HCT116 (cell line): Measurements from ENCODE around the gene STX2. TPM values are rescaled to one million over a fixed set of nuclear protein-coding genes. Genes with fewer than 3 reads are reported as not detected.

ENCODE experiments used
- ATAC-seq: fragments of 200-7000 bp; cut with Tn5 transposase; 2 replicates; pipeline ENCODE4 v1.9.1; 2020; ENCODE audit warnings: mild to moderate bottlenecking, moderate library complexity
- BruUV-seq: library from RNA; stranded (reverse); fragments of 400-500 nt; replicated peaks from 2 replicates; lab custom pipeline; 2021; lab: Mats Ljungman, UMichigan
- CTCF ChIA-PET: fragments of 300-600 bp; sonication (Branson Sonifier 250); formaldehyde crosslinking; loops from one replicate; lab custom pipeline; 2021; ENCODE audit warnings: antibody characterized with exemption; lab: Charles Lee
- POLR2A ChIA-PET: fragments of 300-600, 350-600 bp; sonication (Branson Sonifier 250); formaldehyde crosslinking; loops from one replicate; lab custom pipeline; 2021; ENCODE audit warnings: antibody characterized with exemption; lab: Charles Lee
- RAD21 ChIA-PET, 2 experiments: fragments of 300-600 bp; sonication (Branson Sonifier 250); formaldehyde crosslinking; loops; one replicate each; lab custom pipeline; 2023; ENCODE audit warnings: low total read pairs in 2 of 2; ENCODE audit not compliant: uncharacterized antibody in 2 of 2, unreplicated experiment in 2 of 2, low non-redundant PET in 1 of 2; lab: Charles Lee
- DNase-seq: peaks from one replicate; pipeline ENCODE4 v3.0.0-alpha.2; 2010; ENCODE audit warnings: low read depth, low spot score
- H2AFZ ChIP-seq: fragments of 200-600 bp; shearing (Covaris generic), sonication (generic); 2 replicates; pipeline ENCODE4 v1.6.1; 2017; ENCODE audit warnings: low read depth, mixed run types, mixed read lengths, antibody characterized with exemption, low read length; ENCODE audit not compliant: poor library complexity, severe bottlenecking
- H3K27ac ChIP-seq: 2 replicates; pipeline ENCODE4 v1.5.1; 2012; ENCODE audit warnings: low read depth, low read length
- H3K27me3 ChIP-seq: fragments of 200-600 bp; sonication (generic); 2 replicates; pipeline ENCODE4 v1.6.1; 2016; ENCODE audit warnings: mixed run types, low read length, mixed read lengths; ENCODE audit not compliant: insufficient read depth
- H3K36me3 ChIP-seq, 2 experiments: fragments of 200-500 bp in 1 of 2; fragments of 200-600 bp in 1 of 2; sonication (Bioruptor generic) in 1 of 2; sonication (generic) in 1 of 2; 2 replicates each; pipeline versions ENCODE4 v1.5.1 to v1.6.1; 2014 to 2016; ENCODE audit warnings: low read length in 2 of 2, inconsistent platforms in 1 of 2, mixed read lengths in 1 of 2, mixed run types in 1 of 2; ENCODE audit not compliant: insufficient read depth in 2 of 2, control insufficient read depth in 1 of 2
- H3K4me1 ChIP-seq, 2 experiments: fragments of 200-600 bp in 1 of 2; sonication (generic) in 1 of 2; 2 replicates each; pipeline versions ENCODE4 v1.5.1 to v1.6.1; 2012 to 2017; ENCODE audit warnings: low read length in 2 of 2, inconsistent platforms in 1 of 2, mild to moderate bottlenecking in 1 of 2, mixed read lengths in 1 of 2, mixed run types in 1 of 2, moderate library complexity in 1 of 2; ENCODE audit not compliant: insufficient read depth in 2 of 2, control insufficient read depth in 1 of 2
- H3K4me2 ChIP-seq: fragments of 200-600 bp; sonication (generic); 2 replicates; pipeline ENCODE4 v1.6.1; 2017; ENCODE audit warnings: mixed run types, low read length, mixed read lengths
- H3K4me3 ChIP-seq, 2 experiments: fragments of 200-600 bp in 1 of 2; sonication (generic) in 1 of 2; replicated peaks in 1 of 2; 2 replicates each; pipeline ENCODE4 v1.5.1; 2011 to 2016; ENCODE audit warnings: low read length in 2 of 2, control low read depth in 1 of 2, low read depth in 1 of 2, mild to moderate bottlenecking in 1 of 2, mixed read lengths in 1 of 2, mixed run types in 1 of 2
- H3K79me2 ChIP-seq: fragments of 200-600 bp; sonication (generic); 2 replicates; pipeline ENCODE4 v1.6.1; 2017; ENCODE audit warnings: mild to moderate bottlenecking, mixed run types, low read length, moderate library complexity, mixed read lengths; ENCODE audit not compliant: insufficient read depth
- H3K9ac ChIP-seq: fragments of 200-600 bp; sonication (generic); 2 replicates; pipeline ENCODE4 v1.6.1; 2016; ENCODE audit warnings: low read length, mixed read lengths
- H3K9me2 ChIP-seq: fragments of 200-600 bp; sonication (generic), shearing (Covaris generic); 2 replicates; pipeline ENCODE4 v1.6.1; 2017; ENCODE audit warnings: mixed run types, mild to moderate bottlenecking, moderate library complexity; ENCODE audit not compliant: insufficient read depth
- H3K9me3 ChIP-seq, 2 experiments: fragments of 200-500 bp in 1 of 2; fragments of 200-600 bp in 1 of 2; sonication (Bioruptor generic) in 1 of 2; sonication (generic) in 1 of 2; 2 replicates each; pipeline ENCODE4 v1.6.1; 2014 to 2017; ENCODE audit warnings: low read length in 2 of 2, mixed read lengths in 2 of 2, inconsistent platforms in 1 of 2, low read depth in 1 of 2, mild to moderate bottlenecking in 1 of 2, mixed run types in 1 of 2, moderate library complexity in 1 of 2; ENCODE audit not compliant: control insufficient read depth in 1 of 2, insufficient read depth in 1 of 2
- H4K20me1 ChIP-seq: fragments of 200-600 bp; sonication (generic), shearing (Covaris generic); 2 replicates; pipeline ENCODE4 v1.6.1; 2017; ENCODE audit warnings: mixed run types, mild to moderate bottlenecking, moderate library complexity; ENCODE audit not compliant: insufficient read depth
- EZH2phosphoT487 ChIP-seq: fragments of 200-600 bp; IDR thresholded peaks from 2 replicates; pipeline ENCODE4 v1.6.1; 2018; ENCODE audit warnings: antibody characterized with exemption, borderline replicate concordance
- FOSL1 ChIP-seq: IDR thresholded peaks from 2 replicates; pipeline ENCODE4 v1.6.1; 2012; ENCODE audit warnings: low read depth
- JUND ChIP-seq: IDR thresholded peaks from 2 replicates; pipeline ENCODE4 v1.6.1; 2012
- TCF7L2 ChIP-seq: IDR thresholded peaks from 2 replicates; pipeline ENCODE4 v1.7.0; 2011; ENCODE audit warnings: borderline replicate concordance, inconsistent platforms; ENCODE audit not compliant: insufficient read depth, insufficient read length; ENCODE audit errors: extremely low read depth
- intact Hi-C: fragments of 100-400 bp; cut with micrococcal nuclease; formaldehyde crosslinking; loops from 2 replicates; pipeline ENCODE4 v1.10.0; 2022
- total RNA-seq: library from RNA; stranded (reverse); gene quantifications from one replicate; pipeline ENCODE4 v1.2.1, GENCODE V29; 2021; ENCODE audit not compliant: unreplicated experiment
- TF ChIP-seq, protein P1 (sequence below): IDR thresholded peaks from 2 replicates; pipeline ENCODE4 v1.6.1; 2012; ENCODE audit warnings: low read depth

The STX2 gene
- total RNA-seq, 1 experiment from 2014 or later, result 19.2 TPM

- Histone ChIP-seq H3K4me2 (peak overlapping the region; percentile 65), H3K9ac (no peak overlapping the region), H3K27me3 (no peaks in the 10 kb centered on the region), H3K4me1 (peaks cover 10 to 14% of the 10 kb centered on the region in 2 experiments; a peak in 3 of 4 replicates), H3K9me3 (no peaks in the 10 kb centered on the region), H2AFZ (no peak overlapping the region)
- CTCF ChIA-PET, result no interaction called here
- RAD21 ChIA-PET, result no interaction called here
- ATAC-seq, result peak; percentile 92
- TF ChIP-seq, protein P1, sequence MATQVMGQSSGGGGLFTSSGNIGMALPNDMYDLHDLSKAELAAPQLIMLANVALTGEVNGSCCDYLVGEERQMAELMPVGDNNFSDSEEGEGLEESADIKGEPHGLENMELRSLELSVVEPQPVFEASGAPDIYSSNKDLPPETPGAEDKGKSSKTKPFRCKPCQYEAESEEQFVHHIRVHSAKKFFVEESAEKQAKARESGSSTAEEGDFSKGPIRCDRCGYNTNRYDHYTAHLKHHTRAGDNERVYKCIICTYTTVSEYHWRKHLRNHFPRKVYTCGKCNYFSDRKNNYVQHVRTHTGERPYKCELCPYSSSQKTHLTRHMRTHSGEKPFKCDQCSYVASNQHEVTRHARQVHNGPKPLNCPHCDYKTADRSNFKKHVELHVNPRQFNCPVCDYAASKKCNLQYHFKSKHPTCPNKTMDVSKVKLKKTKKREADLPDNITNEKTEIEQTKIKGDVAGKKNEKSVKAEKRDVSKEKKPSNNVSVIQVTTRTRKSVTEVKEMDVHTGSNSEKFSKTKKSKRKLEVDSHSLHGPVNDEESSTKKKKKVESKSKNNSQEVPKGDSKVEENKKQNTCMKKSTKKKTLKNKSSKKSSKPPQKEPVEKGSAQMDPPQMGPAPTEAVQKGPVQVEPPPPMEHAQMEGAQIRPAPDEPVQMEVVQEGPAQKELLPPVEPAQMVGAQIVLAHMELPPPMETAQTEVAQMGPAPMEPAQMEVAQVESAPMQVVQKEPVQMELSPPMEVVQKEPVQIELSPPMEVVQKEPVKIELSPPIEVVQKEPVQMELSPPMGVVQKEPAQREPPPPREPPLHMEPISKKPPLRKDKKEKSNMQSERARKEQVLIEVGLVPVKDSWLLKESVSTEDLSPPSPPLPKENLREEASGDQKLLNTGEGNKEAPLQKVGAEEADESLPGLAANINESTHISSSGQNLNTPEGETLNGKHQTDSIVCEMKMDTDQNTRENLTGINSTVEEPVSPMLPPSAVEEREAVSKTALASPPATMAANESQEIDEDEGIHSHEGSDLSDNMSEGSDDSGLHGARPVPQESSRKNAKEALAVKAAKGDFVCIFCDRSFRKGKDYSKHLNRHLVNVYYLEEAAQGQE, result no peak; the same call in 1 of the 2 replicates
- TF ChIP-seq TCF7L2 (peak; percentile 38), JUND (peak; percentile 39), EZH2phosphoT487 (no peak), FOSL1 (peak; percentile 19; the same call in 1 of the 2 replicates)
- TF ChIP-seq, all 23 proteins: peak for 3
- DNase-seq, result peak; percentile 26
- POLR2A ChIA-PET, result no interaction called here
- BruUV-seq, result no TSS peak
- no peak overlapping the region for H3K27ac ChIP-seq
- H3K9me2 ChIP-seq, result no peaks in the 10 kb centered on the region
- peak overlapping the region in 1 of 2 experiments; percentile 7; a peak in 1 of 4 replicates for H3K4me3 ChIP-seq
- intact Hi-C loops, result no loop called here
- no peaks in the 10 kb centered on the region for H3K36me3 ChIP-seq
- H3K79me2 ChIP-seq, result no peaks in the 10 kb centered on the region
- H4K20me1 ChIP-seq, result no peaks in the 10 kb centered on the region
These were observed 62.8 kb downstream of the STX2 start for GRCh38 chr12:130775953-130776856.
